ENCODE results near the gene HELZ. TPM values are rescaled to one million over a fixed set of nuclear protein-coding genes. Genes with fewer than 3 reads are reported as not detected.

HELZ gene
- total RNA-seq, 1 experiment from 2014 or later, result 49.8 TPM

GRCh38 chr17:67085406-67085805, 159.6 kb downstream of the HELZ start:
- no peak overlapping the region for H3K14ac ChIP-seq (ENCODE audit: insufficient read depth, low read length)
- Mint-ChIP-seq H3K27me3 (ENCODE audit: low read depth) (no peaks in the 10 kb centered on the region), H3K36me3 (ENCODE audit: insufficient read depth in 1 of 3, low read depth in 3 of 3) (peaks cover 10 to 25% (median 19%) of the 10 kb centered on the region in 3 experiments), H3K9me3 (peaks cover 0 to 7% of the 10 kb centered on the region in 2 experiments; a peak in 1 of 5 replicates), H3K27ac (peak overlapping the region in 1 of 3 experiments; percentile 34; a peak in 2 of 7 replicates), H3K4me1 (no peaks in the 10 kb centered on the region), H3K4me3 (no peak overlapping the region)
- no peak overlapping the region for H3K27ac ChIP-seq (ENCODE audit: insufficient read length, low read depth, low read length)
- no peak overlapping the region for H3K4ac ChIP-seq (ENCODE audit: low read depth, low read length)
- no peaks in the 10 kb centered on the region for H3K79me2 ChIP-seq (ENCODE audit: insufficient read depth, low read length)
- no peak overlapping the region for H2BK15ac ChIP-seq (ENCODE audit: low read depth, low read length)
- no peaks in the 10 kb centered on the region for H3K27me3 ChIP-seq (ENCODE audit: insufficient read depth, low read length)
- H2AK5ac ChIP-seq (ENCODE audit: insufficient read length, low read length), result no peak overlapping the region
- no peak overlapping the region for H3T11ph ChIP-seq (ENCODE audit: low read length)
- H4K20me1 ChIP-seq (ENCODE audit: control insufficient read depth, insufficient read depth, insufficient read length), result no peaks in the 10 kb centered on the region
- DNase-seq, result no peak
- no CpG with 5 or more reads among the region's 3 CpGs for WGBS (ENCODE audit: extremely low coverage, insufficient read length, low lambda C conversion rate)
- no peak overlapping the region for H2BK120ac ChIP-seq (ENCODE audit: low read depth, low read length, poor library complexity, severe bottlenecking)
- H2BK5ac ChIP-seq (ENCODE audit: insufficient read length, low read length), result no peak overlapping the region
- no peak overlapping the region for H2BK20ac ChIP-seq (ENCODE audit: low read depth, low read length, poor library complexity, severe bottlenecking)
- H3K9ac ChIP-seq (ENCODE audit: extremely low read depth, insufficient read length, low read length), result no peak overlapping the region
- no peaks in the 10 kb centered on the region for H3K23me2 ChIP-seq (ENCODE audit: insufficient read length, low read depth, low read length, poor library complexity, severe bottlenecking)
- no peak overlapping the region for H3K18ac ChIP-seq (ENCODE audit: insufficient read length, low read depth, low read length)
- H3K56ac ChIP-seq (ENCODE audit: insufficient read length, low read depth, low read length), result no peak overlapping the region
- no peaks in the 10 kb centered on the region for H3K4me1 ChIP-seq (ENCODE audit: insufficient read depth, low read length)
- TF ChIP-seq CTCF (conservative IDR thresholded peaks at IDR 0.05), result no peak
- H3K4me2 ChIP-seq (ENCODE audit: insufficient read depth, insufficient read length, low read length), result no peak overlapping the region
- H3K79me1 ChIP-seq (ENCODE audit: insufficient read depth, low read depth, low read length, poor library complexity, severe bottlenecking), result no peaks in the 10 kb centered on the region
- H4K91ac ChIP-seq (ENCODE audit: insufficient read length, low read depth, low read length), result no peak overlapping the region
- H4K5ac ChIP-seq (ENCODE audit: insufficient read length, low read depth, low read length), result no peak overlapping the region
- no peak overlapping the region for H4K8ac ChIP-seq (replicated peaks; ENCODE audit: insufficient read length, low read depth, low read length)
- H2BK12ac ChIP-seq (ENCODE audit: insufficient read length, low read depth, low read length), result no peak overlapping the region
- no peak overlapping the region for H2AFZ ChIP-seq (ENCODE audit: low read length)
- no peak overlapping the region for H3K23ac ChIP-seq (ENCODE audit: insufficient read length, low read depth, low read length)
- no peaks in the 10 kb centered on the region for H3K9me3 ChIP-seq (ENCODE audit: control insufficient read depth, low read depth, low read length)

Measured in H9 (cell line).